A549 (cell line): Measurements from ENCODE around the gene SUPT20HL2. TPM values are rescaled to one million over a fixed set of nuclear protein-coding genes. Genes with fewer than 3 reads are reported as not detected.

Experiments
- ATAC-seq, 2 experiments: fragments of 200-7000 bp in 1 of 2; fragments of >200 bp in 1 of 2; cut with Nextera tagmentation in 1 of 2; cut with Tn5 transposase in 1 of 2; 3 replicates each; pipeline versions ENCODE4 v1.8.0 to v1.9.1; 2018 to 2020; ENCODE audit warnings: mild to moderate bottlenecking in 1 of 2, moderate library complexity in 1 of 2
- CTCF ChIA-PET: fragments of 300-600 bp; sonication (Branson Sonifier 250); formaldehyde crosslinking; extraction: SDS; loops from one replicate; lab custom pipeline; 2021; ENCODE audit warnings: antibody characterized with exemption, inconsistent platforms; lab: Yijun Ruan, JAX
- POLR2A ChIA-PET: fragments of 350-600 bp; formaldehyde crosslinking; extraction: SDS; loops from one replicate; lab custom pipeline; 2021; ENCODE audit warnings: antibody characterized with exemption, inconsistent platforms; lab: Yijun Ruan, JAX
- DNase-seq, 2 experiments: peaks; one replicate each; pipeline versions ENCODE4 v3.0.0 to v3.0.0-alpha.2; 2011 to 2016; ENCODE audit warnings: low read depth in 1 of 2, low spot score in 1 of 2
- FAIRE-seq: peaks from 2 replicates; lab custom pipeline; 2011; peaks lifted over from hg19 to GRCh38; lab: Jason Lieb, UNC
- H3K27ac ChIP-seq, 2 experiments: fragments of >200 bp; sonication (Bioruptor Twin); formaldehyde crosslinking; 3 replicates each; pipeline ENCODE4 v1.5.1; 2016 to 2017
- H3K4me1 ChIP-seq: fragments of >200 bp; sonication (Bioruptor Twin); formaldehyde crosslinking; 3 replicates; pipeline ENCODE4 v1.6.1; 2016
- H3K4me2 ChIP-seq: fragments of >200 bp; sonication (Bioruptor Twin); formaldehyde crosslinking; 3 replicates; pipeline ENCODE4 v1.6.1; 2016
- H3K4me3 ChIP-seq: fragments of >200 bp; sonication (Bioruptor Twin); formaldehyde crosslinking; 3 replicates; pipeline ENCODE4 v1.5.1; 2016
- H3K9me3 ChIP-seq: fragments of >200 bp; sonication (Bioruptor Twin); formaldehyde crosslinking; 3 replicates; pipeline ENCODE4 v1.6.1; 2016
- CBX2 ChIP-seq: fragments of 200-600 bp; sonication (generic); IDR thresholded peaks from 2 replicates; pipeline ENCODE4 v1.6.1; 2016; ENCODE audit warnings: low read depth, mild to moderate bottlenecking, borderline replicate concordance
- CHD4 ChIP-seq: fragments of 200-600 bp; sonication (generic); IDR thresholded peaks from 2 replicates; pipeline ENCODE4 v1.6.1; 2016; ENCODE audit warnings: antibody characterized with exemption, mild to moderate bottlenecking, borderline replicate concordance
- EHF ChIP-seq: fragments of 250-450 bp; sonication (Bioruptor Pico); IDR thresholded peaks from 2 replicates; pipeline ENCODE4 v1.5.0; 2020; ENCODE audit warnings: mild to moderate bottlenecking
- FOSB ChIP-seq: fragments of 250-450 bp; sonication (Bioruptor Pico); IDR thresholded peaks from 2 replicates; pipeline ENCODE4 v1.5.0; 2020; ENCODE audit warnings: mild to moderate bottlenecking, moderate library complexity
- FOSL2 ChIP-seq, 2 experiments: fragments of 450-650 bp in 1 of 2; fragments of >200 bp in 1 of 2; sonication (Bioruptor Twin) in 1 of 2; formaldehyde crosslinking; IDR thresholded peaks; 2 replicates each; pipeline versions ENCODE4 v1.5.0 to v1.6.1; 2016 to 2020; ENCODE audit warnings: mild to moderate bottlenecking in 1 of 2, moderate library complexity in 1 of 2
- GATA3 ChIP-seq: IDR thresholded peaks from 2 replicates; pipeline ENCODE4 v1.6.1; 2012; ENCODE audit warnings: borderline replicate concordance
- HES2 ChIP-seq: fragments of >200 bp; sonication (Bioruptor Twin); formaldehyde crosslinking; IDR thresholded peaks from 2 replicates; pipeline ENCODE4 v1.6.1; 2016
- HOXB13 ChIP-seq: fragments of 250-450 bp; sonication (Bioruptor Pico); IDR thresholded peaks from 2 replicates; pipeline ENCODE4 v1.5.0; 2020; ENCODE audit warnings: low read depth, mild to moderate bottlenecking, moderate library complexity
- HOXB5 ChIP-seq: fragments of 250-450 bp; sonication (Bioruptor Pico); IDR thresholded peaks from 2 replicates; pipeline ENCODE4 v1.5.0; 2020; ENCODE audit warnings: mild to moderate bottlenecking, moderate library complexity
- JUNB ChIP-seq: fragments of >200 bp; sonication (Bioruptor Twin); formaldehyde crosslinking; IDR thresholded peaks from 2 replicates; pipeline ENCODE4 v1.6.1; 2016
- KDM1A ChIP-seq: fragments of 200-600 bp; sonication (generic); IDR thresholded peaks from 2 replicates; pipeline ENCODE4 v1.6.1; 2016; ENCODE audit warnings: low read depth, mild to moderate bottlenecking
- MAFK ChIP-seq: fragments of 450-650 bp; IDR thresholded peaks from 2 replicates; pipeline ENCODE4 v1.6.1; 2014; ENCODE audit not compliant: partially characterized antibody
- NPAS2 ChIP-seq: fragments of 250-450 bp; sonication (Bioruptor Pico); IDR thresholded peaks from 2 replicates; pipeline ENCODE4 v1.8.0; 2022; ENCODE audit warnings: mild to moderate bottlenecking, moderate library complexity, borderline replicate concordance
- POLR2A ChIP-seq: IDR thresholded peaks from 2 replicates; pipeline ENCODE4 v1.6.1; 2012; ENCODE audit warnings: mild to moderate bottlenecking, low read length
- RAD21 ChIP-seq, 2 experiments: fragments of >200 bp in 1 of 2; sonication (Bioruptor Twin) in 1 of 2; formaldehyde crosslinking in 1 of 2; IDR thresholded peaks in 1 of 2; conservative IDR thresholded peaks in 1 of 2; 2 replicates in 1 of 2; 3 replicates in 1 of 2; pipeline ENCODE4 v1.6.1; 2012 to 2018; ENCODE audit warnings: inconsistent platforms in 1 of 2
- RFX5 ChIP-seq: fragments of 450-650 bp; IDR thresholded peaks from 2 replicates; pipeline ENCODE4 v1.7.1; 2014; ENCODE audit warnings: antibody characterized with exemption, mild to moderate bottlenecking, moderate library complexity
- TFCP2L1 ChIP-seq: fragments of 250-450 bp; sonication (Bioruptor Pico); IDR thresholded peaks from 2 replicates; pipeline ENCODE4 v1.5.0; 2021; ENCODE audit warnings: mild to moderate bottlenecking
- ZSCAN20 ChIP-seq: fragments of 250-450 bp; sonication (Bioruptor Pico); IDR thresholded peaks from 2 replicates; pipeline ENCODE4 v1.8.0; 2022; ENCODE audit warnings: mild to moderate bottlenecking, moderate library complexity
- WGBS: methylation state at CpG from one replicate; pipeline ENCODE4 v1.1.6; 2017; ENCODE audit errors: missing lambda C conversion rate; 5-methylcytosine and 5-hydroxymethylcytosine counted together
- polyA plus RNA-seq, 4 experiments: library from polyadenylated mRNA; depleted of rRNA in 3 of 4; stranded (reverse); fragments of >200 nt; fragmentation: RNase III in 1 of 4; extraction: RNeasy Plus Mini Kit Qiagen cat#74134 plus additional on column Dnase treatment in 1 of 4; gene quantifications; 2 replicates in 3 of 4; 3 replicates in 1 of 4; pipeline ENCODE4 v1.2.3, GENCODE V29; 2011 to 2017
- TF ChIP-seq, protein P1 (sequence below): fragments of 150-350 bp; IDR thresholded peaks from 2 replicates; pipeline ENCODE4 v1.6.1; 2014; ENCODE audit warnings: low read depth, mild to moderate bottlenecking, low read length
- TF ChIP-seq, protein P2 (sequence below): IDR thresholded peaks from 2 replicates; pipeline ENCODE4 v1.6.1; 2012
- TF ChIP-seq, protein P3 (sequence below): IDR thresholded peaks from 2 replicates; pipeline ENCODE4 v1.6.1; 2012

Gene SUPT20HL2
- polyA plus RNA-seq, 2 of the 4 experiments (the other 2 are of a cell fraction): not detected

GRCh38 chrX:24293412-24293811, 20.5 kb downstream of the SUPT20HL2 start:
- WGBS: 89% methylated on average over 4 of the region's 4 CpGs
- TF ChIP-seq ZSCAN20 (CRISPR knock-in tag) (no peak), TFCP2L1 (CRISPR knock-in tag) (no peak), FOSB (CRISPR knock-in tag) (no peak), HOXB5 (CRISPR knock-in tag) (no peak), CHD4 (no peak), GATA3 (no peak), POLR2A (no peak), FOSL2 (IDR thresholded peaks at IDR 0.05) (no peak), FOSL2 (CRISPR knock-in tag; IDR thresholded peaks at IDR 0.05) (no peak)
- TF ChIP-seq, protein P1, sequence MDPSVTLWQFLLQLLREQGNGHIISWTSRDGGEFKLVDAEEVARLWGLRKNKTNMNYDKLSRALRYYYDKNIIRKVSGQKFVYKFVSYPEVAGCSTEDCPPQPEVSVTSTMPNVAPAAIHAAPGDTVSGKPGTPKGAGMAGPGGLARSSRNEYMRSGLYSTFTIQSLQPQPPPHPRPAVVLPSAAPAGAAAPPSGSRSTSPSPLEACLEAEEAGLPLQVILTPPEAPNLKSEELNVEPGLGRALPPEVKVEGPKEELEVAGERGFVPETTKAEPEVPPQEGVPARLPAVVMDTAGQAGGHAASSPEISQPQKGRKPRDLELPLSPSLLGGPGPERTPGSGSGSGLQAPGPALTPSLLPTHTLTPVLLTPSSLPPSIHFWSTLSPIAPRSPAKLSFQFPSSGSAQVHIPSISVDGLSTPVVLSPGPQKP: no peak
- TF ChIP-seq, protein P2, sequence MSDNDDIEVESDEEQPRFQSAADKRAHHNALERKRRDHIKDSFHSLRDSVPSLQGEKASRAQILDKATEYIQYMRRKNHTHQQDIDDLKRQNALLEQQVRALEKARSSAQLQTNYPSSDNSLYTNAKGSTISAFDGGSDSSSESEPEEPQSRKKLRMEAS: no peak
- ChIA-PET POLR2A (no interaction called here), CTCF (interaction anchor here (0.6 to 1.4 kb wide), 5 partner anchors 9 to 981 kb away, joined by 3 to 4 read pairs (median 3); no protein-coding TSS in a partner anchor)
- Histone ChIP-seq H3K4me3 (no peak overlapping the region), H3K4me2 (no peak overlapping the region), H3K27ac (no peak overlapping the region), H3K4me1 (no peaks in the 10 kb centered on the region), H3K9me3 (no peaks in the 10 kb centered on the region)
- FAIRE-seq: peak; percentile 90
- DNase-seq: no peak
- no peak for ATAC-seq

GRCh38 chrX:24292353-24292752, 21.5 kb downstream of the SUPT20HL2 start:
- ChIA-PET CTCF (no interaction called here), POLR2A (no interaction called here)
- H3K9me3 ChIP-seq: no peaks in the 10 kb centered on the region
- H3K4me3 ChIP-seq: no peak overlapping the region
- H3K4me1 ChIP-seq: no peaks in the 10 kb centered on the region
- ATAC-seq (no peak), FAIRE-seq (no peak), DNase-seq (no peak)
- WGBS: 95% methylated on average over 4 of the region's 4 CpGs
- H3K27ac ChIP-seq: no peak overlapping the region
- TF ChIP-seq HES2: no peak
- TF ChIP-seq NPAS2 (CRISPR knock-in tag): no peak
- no peak for TF ChIP-seq HOXB13 (CRISPR knock-in tag)
- no peak for TF ChIP-seq KDM1A
- no peak for TF ChIP-seq CBX2
- no peak for TF ChIP-seq EHF (CRISPR knock-in tag)
- TF ChIP-seq JUNB: no peak
- no peak for TF ChIP-seq RFX5
- H3K4me2 ChIP-seq: no peak overlapping the region

- H3K4me2 ChIP-seq: no peak overlapping the region
- no peak overlapping the region for H3K27ac ChIP-seq
- no peaks in the 10 kb centered on the region for H3K9me3 ChIP-seq
- POLR2A ChIA-PET: no interaction called here
- CTCF ChIA-PET: interaction anchor here (0.9 to 1.5 kb wide), 3 partner anchors 9 to 111 kb away, joined by 3 to 5 read pairs (median 4); no protein-coding TSS in a partner anchor
- no peak overlapping the region for H3K4me3 ChIP-seq
- peak in 1 of 2 experiments; percentile 20 for DNase-seq
- peak; percentile 46 for FAIRE-seq
- ATAC-seq: peak in 1 of 2 experiments; percentile 59; a peak in 2 of 6 replicates
- no peaks in the 10 kb centered on the region for H3K4me1 ChIP-seq
- TF ChIP-seq, protein P3, sequence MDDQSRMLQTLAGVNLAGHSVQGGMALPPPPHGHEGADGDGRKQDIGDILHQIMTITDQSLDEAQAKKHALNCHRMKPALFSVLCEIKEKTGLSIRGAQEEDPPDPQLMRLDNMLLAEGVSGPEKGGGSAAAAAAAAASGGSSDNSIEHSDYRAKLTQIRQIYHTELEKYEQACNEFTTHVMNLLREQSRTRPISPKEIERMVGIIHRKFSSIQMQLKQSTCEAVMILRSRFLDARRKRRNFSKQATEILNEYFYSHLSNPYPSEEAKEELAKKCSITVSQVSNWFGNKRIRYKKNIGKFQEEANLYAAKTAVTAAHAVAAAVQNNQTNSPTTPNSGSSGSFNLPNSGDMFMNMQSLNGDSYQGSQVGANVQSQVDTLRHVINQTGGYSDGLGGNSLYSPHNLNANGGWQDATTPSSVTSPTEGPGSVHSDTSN: no peak
- TF ChIP-seq MAFK (no peak), RAD21 (conservative IDR thresholded peaks at IDR 0.05 in 1 of 2, IDR thresholded peaks at IDR 0.05 in 1 of 2) (peak in 1 of 2 experiments; percentile 36; a peak in 1 of 5 replicates)
- TF ChIP-seq, all 56 proteins: peak for 1
- WGBS: 81% methylated on average over 5 of the region's 5 CpGs
These were observed 28.8 kb downstream of the SUPT20HL2 start for GRCh38 chrX:24285082-24285481.
